Testis (tissue), 2 donors: ENCODE data around the gene ZBTB7C.

Experiments used
- POLR2A ChIP-seq: fragments of 450-650 bp; IDR thresholded peaks from one replicate; pipeline ENCODE4 v1.6.1; 2017; ENCODE audit warnings: antibody characterized with exemption, mild to moderate bottlenecking, moderate library complexity
- TF ChIP-seq, protein P1 (sequence below), 3 experiments: fragments of 450-650 bp in 2 of 3; fragments of 200-600 bp in 1 of 3; sonication (generic) in 1 of 3; IDR thresholded peaks; one replicate each; pipeline ENCODE4 v1.5.1; 2016 to 2019; ENCODE audit warnings: antibody characterized with exemption in 3 of 3, mild to moderate bottlenecking in 2 of 3, moderate library complexity in 1 of 3

DNA sequence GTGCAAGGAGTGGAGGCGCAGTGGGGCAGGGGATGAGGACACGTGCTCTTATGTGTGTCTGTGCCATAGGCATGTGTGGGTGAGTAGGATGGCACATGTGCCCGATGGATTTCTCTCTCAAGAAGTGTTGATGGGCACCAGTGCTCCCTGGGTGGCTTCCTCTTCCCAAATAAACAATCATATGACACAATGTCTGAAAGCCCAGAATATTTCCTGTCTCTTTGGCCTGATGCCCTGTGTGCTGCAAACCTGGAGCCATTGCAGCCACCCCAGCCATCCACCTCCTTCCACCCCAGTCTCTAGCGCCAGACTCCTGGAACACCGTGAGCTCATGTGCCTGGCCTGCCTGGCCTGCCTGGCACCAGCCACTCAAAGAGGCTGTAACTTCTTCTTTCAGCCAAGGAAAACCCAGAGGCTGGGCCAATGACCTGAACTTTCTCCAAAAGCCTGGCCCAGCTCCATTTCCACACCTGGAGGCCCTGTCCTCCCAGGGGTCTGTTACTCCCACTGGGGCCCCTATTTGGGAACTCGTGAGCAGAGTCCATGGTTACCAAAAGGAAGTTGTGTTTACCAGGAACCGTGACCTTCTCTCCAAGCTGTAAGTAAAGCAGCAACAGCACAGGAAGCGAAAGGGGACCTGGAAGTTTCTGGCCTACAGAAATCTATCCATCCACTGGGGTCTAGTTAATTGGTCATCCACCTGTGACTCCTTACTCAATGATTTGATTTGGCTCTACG lies 9.5 kb upstream of the ZBTB7C start:
- TF ChIP-seq, protein P1, sequence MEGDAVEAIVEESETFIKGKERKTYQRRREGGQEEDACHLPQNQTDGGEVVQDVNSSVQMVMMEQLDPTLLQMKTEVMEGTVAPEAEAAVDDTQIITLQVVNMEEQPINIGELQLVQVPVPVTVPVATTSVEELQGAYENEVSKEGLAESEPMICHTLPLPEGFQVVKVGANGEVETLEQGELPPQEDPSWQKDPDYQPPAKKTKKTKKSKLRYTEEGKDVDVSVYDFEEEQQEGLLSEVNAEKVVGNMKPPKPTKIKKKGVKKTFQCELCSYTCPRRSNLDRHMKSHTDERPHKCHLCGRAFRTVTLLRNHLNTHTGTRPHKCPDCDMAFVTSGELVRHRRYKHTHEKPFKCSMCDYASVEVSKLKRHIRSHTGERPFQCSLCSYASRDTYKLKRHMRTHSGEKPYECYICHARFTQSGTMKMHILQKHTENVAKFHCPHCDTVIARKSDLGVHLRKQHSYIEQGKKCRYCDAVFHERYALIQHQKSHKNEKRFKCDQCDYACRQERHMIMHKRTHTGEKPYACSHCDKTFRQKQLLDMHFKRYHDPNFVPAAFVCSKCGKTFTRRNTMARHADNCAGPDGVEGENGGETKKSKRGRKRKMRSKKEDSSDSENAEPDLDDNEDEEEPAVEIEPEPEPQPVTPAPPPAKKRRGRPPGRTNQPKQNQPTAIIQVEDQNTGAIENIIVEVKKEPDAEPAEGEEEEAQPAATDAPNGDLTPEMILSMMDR (IDR thresholded peaks at IDR 0.05): no peak
- no peak for TF ChIP-seq POLR2A
